ENCODE data around the gene DHRS3. TPM values are rescaled to one million over a fixed set of nuclear protein-coding genes. Genes with fewer than 3 reads are reported as not detected.
"Not testable (repeated sequence)": the region's sequence is repeated elsewhere in the genome, so short reads cannot be mapped to it uniquely, and the experiment has no call there.

DHRS3 gene
- total and polyA plus RNA-seq, 2 donors (not counting 3 experiments of a cell fraction or from before 2014, with no cell fraction given), result 54.3 to 75.2 TPM

- H3K36me3 ChIP-seq (ENCODE audit: control insufficient read depth in 2 of 2, extremely low read depth in 1 of 2, insufficient read depth in 2 of 2, low read length in 2 of 2), result peaks cover 0 to 10% of the 10 kb centered on the region in 2 experiments
- H3K9me1 ChIP-seq (replicated peaks; ENCODE audit: control insufficient read depth, extremely low read depth, insufficient read depth, low read length), result no peaks in the 10 kb centered on the region
- H3K9me3 ChIP-seq (replicated peaks; ENCODE audit: control insufficient read depth, insufficient read depth, low read length), result no peaks in the 10 kb centered on the region
- no TSS peak for BruUV-seq (replicated peaks)
- no peak for DNase-seq (ENCODE audit: low read depth, low spot score)
- dilution Hi-C loops (cut with MboI; ENCODE audit: extremely low pct_ligation_motif_present, low sequenced_read_pairs), result no loop called here
- H4K20me1 ChIP-seq (replicated peaks; ENCODE audit: control insufficient read depth, extremely low read depth, insufficient read depth, low read length), result no peaks in the 10 kb centered on the region
- TF ChIP-seq POLR2AphosphoS5 (IDR thresholded peaks at IDR 0.05; ENCODE audit: insufficient read depth, low read depth, low read length) (no peak), GATA2 (IDR thresholded peaks at IDR 0.05; ENCODE audit: insufficient read depth, insufficient read length, low read depth, low read length) (no peak), EZH2 (IDR thresholded peaks at IDR 0.05; ENCODE audit: borderline replicate concordance, low read depth, low read length, severe bottlenecking) (no peak), MYC (IDR thresholded peaks at IDR 0.05; ENCODE audit: low read depth, low read length) (no peak), FOS (IDR thresholded peaks at IDR 0.05; ENCODE audit: borderline replicate concordance, insufficient read depth, low read length) (no peak)
- ChIA-PET POLR2A (interaction anchor here (0.6 to 1.0 kb wide), 2 partner anchors 52 to 53 kb away, joined by 3 read pairs; partner anchors contain the start of gene DHRS3), CTCF (no interaction called here)
- H3K4me3 ChIP-seq (replicated peaks in 1 of 3; ENCODE audit: insufficient read depth in 1 of 3, low read depth in 1 of 3, low read length in 3 of 3), result no peak overlapping the region
- H3K27me3 ChIP-seq (ENCODE audit: control insufficient read depth in 2 of 2, insufficient read depth in 2 of 2, low read length in 2 of 2), result no peaks in the 10 kb centered on the region
- H3K4me1 ChIP-seq (ENCODE audit: control insufficient read depth, extremely low read depth, insufficient read depth, low read length), result no peaks in the 10 kb centered on the region
- intact Hi-C loops (cut with micrococcal nuclease), result no loop called here
- no peak overlapping the region for H2AFZ ChIP-seq (ENCODE audit: low read depth, low read length)
- no peak overlapping the region for H3K4me2 ChIP-seq (ENCODE audit: insufficient read depth, low read length)
- H3K79me2 ChIP-seq (ENCODE audit: control insufficient read depth, insufficient read depth, low read length), result no peaks in the 10 kb centered on the region
- no peak overlapping the region for H3K9ac ChIP-seq (replicated peaks; ENCODE audit: extremely low read depth, insufficient read depth, low read length)
- no peak for FAIRE-seq
- H3K27ac ChIP-seq (ENCODE audit: insufficient read depth, low read depth, low read length), result no peak overlapping the region
Measured at GRCh38 chr1:12565094-12565965, 52.7 kb downstream of the DHRS3 start.

- H3K9me1 ChIP-seq (replicated peaks; ENCODE audit: control insufficient read depth, extremely low read depth, insufficient read depth, low read length); H3K79me2 ChIP-seq (ENCODE audit: control insufficient read depth, insufficient read depth, low read length); H4K20me1 ChIP-seq (replicated peaks; ENCODE audit: control insufficient read depth, extremely low read depth, insufficient read depth, low read length); H3K27me3 ChIP-seq (ENCODE audit: control insufficient read depth in 2 of 2, insufficient read depth in 2 of 2, low read length in 2 of 2); FAIRE-seq; H3K36me3 ChIP-seq (ENCODE audit: control insufficient read depth in 2 of 2, extremely low read depth in 1 of 2, insufficient read depth in 2 of 2, low read length in 2 of 2); H3K4me3 ChIP-seq (replicated peaks in 1 of 3; ENCODE audit: insufficient read depth in 1 of 3, low read depth in 1 of 3, low read length in 3 of 3); H3K9me3 ChIP-seq (replicated peaks; ENCODE audit: control insufficient read depth, insufficient read depth, low read length); H3K9ac ChIP-seq (replicated peaks; ENCODE audit: extremely low read depth, insufficient read depth, low read length); H2AFZ ChIP-seq (ENCODE audit: low read depth, low read length); dilution Hi-C loops (cut with MboI; ENCODE audit: extremely low pct_ligation_motif_present, low sequenced_read_pairs); H3K4me2 ChIP-seq (ENCODE audit: insufficient read depth, low read length); H3K4me1 ChIP-seq (ENCODE audit: control insufficient read depth, extremely low read depth, insufficient read depth, low read length); CTCF ChIA-PET; BruUV-seq (replicated peaks); intact Hi-C loops (cut with micrococcal nuclease); H3K27ac ChIP-seq (ENCODE audit: insufficient read depth, low read depth, low read length); POLR2A ChIA-PET; DNase-seq (ENCODE audit: low read depth, low spot score): not testable (repeated sequence)
Measured at GRCh38 chr1:12564251-12564650, 53.8 kb downstream of the DHRS3 start.
